HG02642 (cell line): Measurements from ENCODE around the gene ARHGAP25.
"Not testable (repeated sequence)": the region's sequence is repeated elsewhere in the genome, so short reads cannot be mapped to it uniquely, and the experiment has no call there.

Source experiments
- ATAC-seq: cut with Tn5 transposase; IDR thresholded peaks from one replicate; pipeline ENCODE4 v1.9.1; 2021; ENCODE audit warnings: mild to moderate bottlenecking; ENCODE audit not compliant: unreplicated experiment, poor library complexity

Gene ARHGAP25

GRCh38 chr2:68790600-68790999 lies 56.0 kb downstream of the ARHGAP25 start:
- no peak for ATAC-seq

DNA sequence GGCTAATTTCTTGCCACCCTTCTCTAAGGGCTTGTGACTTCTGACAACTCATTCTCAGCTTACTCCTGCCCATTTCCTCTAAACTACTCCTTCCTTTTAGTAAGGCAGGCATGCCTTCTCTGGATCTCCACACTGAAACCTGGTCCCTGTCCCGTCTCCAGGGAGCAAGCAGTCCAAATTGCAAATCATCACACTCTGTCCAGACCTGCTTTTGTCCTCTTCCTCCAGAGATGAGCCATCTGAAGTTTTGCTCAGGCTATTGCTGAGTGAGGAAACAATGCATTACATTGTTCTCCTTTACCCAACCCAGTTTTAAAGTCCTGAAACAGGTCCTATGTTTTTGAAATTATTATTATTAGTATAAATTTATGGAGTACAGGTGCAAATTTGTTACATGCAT lies 57.3 kb downstream of the ARHGAP25 start:
- no peak for ATAC-seq

DNA sequence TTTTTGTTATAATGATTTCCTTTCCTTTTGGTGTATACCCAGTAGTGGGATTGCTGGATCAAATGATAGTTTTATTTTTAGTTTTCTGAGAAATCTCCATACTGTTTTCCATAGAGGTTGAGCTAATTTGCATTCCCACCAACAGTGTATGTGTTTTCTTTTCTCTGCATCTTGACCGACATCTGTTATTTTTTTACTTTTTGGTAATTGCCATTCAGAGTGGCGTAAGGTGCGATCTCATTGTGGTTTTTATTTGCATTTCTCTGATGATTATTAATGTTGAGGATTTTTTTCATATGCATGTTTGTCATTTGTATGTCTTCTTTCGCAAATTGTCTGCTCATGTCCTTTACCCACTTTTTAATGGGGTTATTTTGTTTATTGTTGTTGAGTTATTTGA lies 58.1 kb downstream of the ARHGAP25 start:
- ATAC-seq: no peak

GRCh38 chr2:68796295-68796905 lies 61.8 kb downstream of the ARHGAP25 start:
- ATAC-seq: no peak

DNA sequence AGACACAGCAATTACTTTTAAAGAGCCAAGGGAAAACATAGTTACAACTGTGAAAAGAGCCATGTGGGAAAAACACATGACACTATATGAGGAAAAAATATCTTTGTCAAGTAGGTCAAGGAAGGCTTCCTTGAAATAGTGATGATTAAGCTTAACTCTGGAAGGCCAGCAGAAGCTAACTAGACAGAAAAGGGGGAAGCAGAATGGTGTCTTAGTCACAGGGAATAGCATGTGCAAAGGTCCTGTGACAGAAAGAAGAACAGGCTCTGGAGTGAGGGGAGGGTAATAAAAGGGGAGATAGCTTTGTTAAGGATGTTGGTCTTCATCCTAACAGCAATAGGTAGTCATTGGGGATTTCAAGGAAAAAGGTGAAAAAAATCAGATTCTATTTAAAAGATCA lies 64.0 kb downstream of the ARHGAP25 start:
- ATAC-seq: no peak

- ATAC-seq: no peak
These were observed 64.8 kb downstream of the ARHGAP25 start for GRCh38 chr2:68799140-68800026.

DNA sequence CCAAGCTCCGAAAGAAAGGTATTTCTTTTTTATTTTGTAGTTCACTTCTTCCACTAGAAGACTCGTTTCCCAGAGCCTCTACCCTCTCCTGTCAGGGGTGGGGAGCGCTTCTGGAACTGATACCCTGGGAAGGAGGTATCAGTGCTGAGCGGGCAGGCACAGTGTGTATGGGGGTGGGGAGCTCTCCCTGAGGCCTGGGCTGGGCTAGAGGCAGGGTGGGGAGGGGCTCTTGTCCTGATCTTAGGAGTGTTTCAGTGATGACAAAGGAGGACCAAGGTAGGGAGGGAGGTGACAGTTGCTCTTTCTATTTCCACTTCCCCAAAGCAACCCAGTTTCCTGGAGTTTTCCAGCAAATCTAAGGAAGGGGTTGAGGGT lies 65.4 kb downstream of the ARHGAP25 start:
- ATAC-seq: no peak

GRCh38 chr2:68800517-68800916 lies 65.9 kb downstream of the ARHGAP25 start:
- no peak for ATAC-seq

DNA sequence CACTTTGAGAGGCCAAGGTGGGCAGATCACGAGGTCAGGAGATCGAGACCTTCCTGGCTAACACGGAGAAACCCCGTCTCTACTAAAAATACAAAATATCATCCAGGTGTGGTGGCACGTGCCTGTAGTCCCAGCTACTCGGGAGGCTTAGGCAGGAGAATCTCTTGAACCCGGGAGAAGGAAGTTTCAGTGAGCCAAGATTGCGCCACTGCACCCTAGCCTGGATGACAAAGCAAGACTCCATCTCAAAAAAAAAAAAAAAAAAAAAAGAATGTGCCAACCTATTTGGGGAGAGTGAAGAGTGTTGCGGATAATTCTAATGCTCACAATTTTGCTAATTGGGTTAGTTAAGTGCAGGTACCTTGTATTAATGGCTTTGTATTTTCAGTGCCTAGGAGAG lies 67.5 kb downstream of the ARHGAP25 start:
- ATAC-seq: not testable (repeated sequence)

- ATAC-seq: no peak
These were observed 70.4 kb downstream of the ARHGAP25 start for GRCh38 chr2:68805025-68805424.

GRCh38 chr2:68806511-68807109 lies 72.0 kb downstream of the ARHGAP25 start:
- no peak for ATAC-seq

- no peak for ATAC-seq
These were observed 73.2 kb downstream of the ARHGAP25 start for GRCh38 chr2:68807821-68808266.

- ATAC-seq: no peak
These were observed 75.0 kb downstream of the ARHGAP25 start for GRCh38 chr2:68809324-68810240.

DNA sequence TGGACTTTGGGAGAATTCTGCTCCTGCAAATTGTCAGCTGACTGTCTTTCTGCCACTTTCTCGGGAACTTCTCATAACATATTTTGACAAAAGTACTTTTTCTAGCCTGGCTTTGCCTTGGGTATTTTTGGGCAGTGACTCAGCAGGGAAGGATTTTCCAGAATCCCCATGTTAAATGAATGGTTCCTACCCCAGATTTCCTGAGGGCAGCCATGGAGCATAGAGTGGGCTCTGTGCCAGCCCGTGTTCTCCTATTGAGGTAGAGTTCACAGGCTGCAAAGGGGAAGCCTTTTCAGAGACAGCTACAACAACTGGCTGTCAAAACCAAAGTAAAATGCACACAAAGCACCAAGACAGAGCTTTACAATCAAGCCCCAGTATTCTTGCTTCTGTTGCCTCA lies 76.8 kb downstream of the ARHGAP25 start:
- no peak for ATAC-seq

- no peak for ATAC-seq
These were observed 77.6 kb downstream of the ARHGAP25 start for GRCh38 chr2:68812251-68812650.

DNA sequence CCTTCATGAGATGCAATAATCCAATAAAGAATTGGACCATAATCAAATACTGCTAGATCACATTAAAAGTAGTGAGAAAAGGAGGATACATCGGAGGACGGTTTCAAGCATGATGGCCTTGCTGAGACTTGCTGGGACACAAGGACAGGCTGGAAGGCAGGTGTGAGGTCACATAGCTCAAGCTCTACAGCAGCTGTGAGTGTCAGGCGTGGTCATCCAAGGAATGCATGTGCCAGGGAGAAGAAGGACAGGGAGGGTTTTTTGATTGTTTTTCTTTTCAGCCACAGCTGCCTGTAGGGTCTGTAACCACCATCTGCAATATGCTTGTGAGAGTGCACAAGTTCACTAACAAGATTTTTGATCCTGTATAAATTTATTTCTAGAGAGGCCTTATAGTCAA lies 79.0 kb downstream of the ARHGAP25 start:
- no peak for ATAC-seq

DNA sequence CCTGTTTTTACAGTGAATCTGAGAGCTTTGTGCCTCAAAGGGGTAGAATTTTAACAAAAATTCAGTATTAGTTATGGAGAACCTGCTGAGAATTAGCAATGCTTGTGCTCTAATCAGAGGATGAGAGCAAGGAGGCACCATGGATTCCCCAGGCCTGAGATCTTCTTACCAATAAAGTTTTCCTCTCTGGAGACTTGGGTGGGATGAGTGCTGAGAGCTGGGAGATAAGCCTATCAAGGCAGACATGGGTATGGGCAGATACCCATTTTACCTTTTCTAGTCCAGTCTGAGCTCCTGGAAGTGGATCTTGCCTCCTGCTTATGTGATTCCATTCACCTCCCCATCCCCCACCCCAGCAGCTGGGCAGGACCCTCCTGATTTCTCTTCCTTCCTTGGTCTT lies 82.7 kb downstream of the ARHGAP25 start:
- no peak for ATAC-seq

DNA sequence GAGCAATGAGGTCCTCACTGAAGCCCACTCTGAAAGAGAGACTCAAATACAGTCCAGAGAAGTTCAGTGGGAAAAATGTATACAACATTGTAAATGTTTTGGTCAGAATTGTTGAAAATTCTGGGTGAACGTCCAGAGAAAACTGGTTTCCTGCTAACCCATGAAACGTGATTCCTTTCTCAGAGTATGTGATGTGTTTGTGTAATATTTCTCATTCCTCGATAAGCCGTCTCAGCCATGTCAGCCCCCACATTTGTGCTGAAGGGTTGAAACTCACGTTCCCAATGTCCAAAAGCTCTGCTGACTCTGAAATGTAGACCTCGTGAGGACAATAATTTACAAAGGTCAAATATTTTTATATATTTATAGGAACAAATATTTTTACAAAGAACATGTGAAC lies 84.9 kb downstream of the ARHGAP25 start:
- ATAC-seq: no peak

DNA sequence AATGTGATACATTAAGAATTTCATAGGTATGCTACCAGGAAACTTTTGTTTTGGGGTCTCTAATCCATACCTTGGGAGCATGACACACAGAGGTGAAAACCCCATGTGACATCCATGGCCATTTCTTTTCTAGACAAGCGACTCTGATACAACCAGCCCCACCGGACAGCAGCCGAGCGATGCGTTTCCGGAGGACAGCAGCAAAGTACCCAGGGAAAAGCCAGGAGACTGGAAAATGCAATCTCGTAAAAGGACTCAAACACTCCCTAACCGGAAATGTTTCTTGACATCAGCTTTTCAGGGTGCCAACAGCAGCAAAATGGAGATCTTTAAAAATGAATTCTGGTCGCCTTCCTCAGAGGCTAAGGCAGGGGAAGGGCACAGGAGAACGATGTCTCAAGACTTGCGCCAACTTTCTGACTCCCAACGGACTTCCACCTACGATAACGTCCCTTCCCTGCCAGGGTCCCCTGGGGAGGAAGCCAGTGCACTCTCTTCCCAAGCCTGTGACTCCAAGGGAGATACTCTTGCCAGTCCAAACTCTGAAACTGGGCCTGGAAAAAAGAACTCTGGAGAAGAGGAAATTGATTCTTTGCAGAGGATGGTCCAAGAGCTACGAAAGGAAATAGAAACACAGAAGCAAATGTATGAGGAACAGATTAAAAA lies 87.7 kb downstream of the ARHGAP25 start:
- ATAC-seq: no peak

DNA sequence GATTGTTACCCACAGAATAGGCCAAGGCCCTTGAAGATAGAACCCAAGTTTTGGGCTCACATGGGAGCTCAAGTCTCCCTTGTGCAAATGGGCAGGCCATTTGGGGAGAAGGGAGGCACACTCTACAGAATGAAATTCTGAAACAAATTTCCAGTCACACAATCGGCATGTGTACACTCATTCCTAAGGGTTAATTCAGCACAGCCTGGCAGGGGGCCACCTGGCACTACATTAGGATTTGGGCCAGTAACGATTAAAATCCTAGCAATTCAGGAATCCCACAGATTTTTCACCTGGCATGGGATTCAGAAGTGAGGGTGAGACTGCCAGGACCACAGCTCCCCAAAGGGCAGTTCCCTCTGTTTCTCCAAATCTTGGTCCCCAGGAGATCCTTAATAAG lies 90.2 kb downstream of the ARHGAP25 start:
- no peak for ATAC-seq
